Stimulated activated CD8-positive, alpha-beta memory T cell treated with anti-CD3 and anti-CD28 coated beads, Interleukin-2, amount 100 ng/mL, for 48 hours (primary cell): ENCODE results near the gene POLRMT.

ENCODE experiments used
- DNase-seq, 2 donors: peaks; one replicate each; pipeline ENCODE4 v3.0.0-alpha.2; 2020; ENCODE audit warnings: low read depth in 2 of 2

POLRMT gene

GRCh38 chr19:579111-579841, 54.1 kb downstream of the POLRMT start:
- DNase-seq = no peak

- DNase-seq = no peak
Observed at GRCh38 chr19:577439-578392, 55.6 kb downstream of the POLRMT start.

GRCh38 chr19:576768-577438, 56.4 kb downstream of the POLRMT start:
- no peak for DNase-seq

GRCh38 chr19:575527-576506, 57.5 kb downstream of the POLRMT start:
- no peak for DNase-seq

GRCh38 chr19:574658-575526, 58.4 kb downstream of the POLRMT start:
- DNase-seq = no peak

GRCh38 chr19:573519-573825, 59.9 kb downstream of the POLRMT start:
- no peak for DNase-seq

GRCh38 chr19:572743-573518, 60.4 kb downstream of the POLRMT start:
- DNase-seq = no peak

GRCh38 chr19:572140-572742, 61.1 kb downstream of the POLRMT start, which contains the start of gene BSG:
BSG (plus strand) TSS chr19:572596; CDS start chr19:572635, 39 bp downstream.
- DNase-seq = peak; percentile 98 to 99

- DNase-seq = no peak
Observed at GRCh38 chr19:571566-571974, 61.8 kb downstream of the POLRMT start.

GRCh38 chr19:570937-571565, 62.3 kb downstream of the POLRMT start:
- peak in 1 of 2 donors; percentile 40 for DNase-seq

GRCh38 chr19:570251-570686, 63.1 kb downstream of the POLRMT start:
- DNase-seq = no peak

GRCh38 chr19:567296-567900, 65.9 kb downstream of the POLRMT start:
- DNase-seq = no peak
